Activated T-helper 17 cell treated with anti-CD3 and anti-CD28 coated beads, Interleukin-2, amount 50 U/mL, for 72 hours (primary cell): ENCODE results near the gene FMN1. TPM values are rescaled to one million over a fixed set of nuclear protein-coding genes. Genes with fewer than 3 reads are reported as not detected.
A peak's percentile ranks its signal among the peaks of the same experiment; 100 is the strongest.

Experiments
- ATAC-seq: fragments of 150-1000 bp; cut with Tn5 transposase; replicated peaks from 2 replicates; pipeline ENCODE4 v1.10.0; 2021; ENCODE audit warnings: mild to moderate bottlenecking, moderate library complexity
- H3K27ac Mint-ChIP-seq: one replicate; pipeline ENCODE4 v1.8.0; 2022; ENCODE audit warnings: mixed read lengths
- H3K27me3 Mint-ChIP-seq: one replicate; pipeline ENCODE4 v1.8.0; 2022; ENCODE audit warnings: mixed read lengths
- H3K36me3 Mint-ChIP-seq: one replicate; pipeline ENCODE4 v1.8.0; 2022; ENCODE audit warnings: low read depth, mild to moderate bottlenecking, mixed read lengths
- H3K4me1 Mint-ChIP-seq: one replicate; pipeline ENCODE4 v1.8.0; 2022; ENCODE audit warnings: mixed read lengths
- H3K4me3 Mint-ChIP-seq: one replicate; pipeline ENCODE4 v1.8.0; 2022; ENCODE audit warnings: mild to moderate bottlenecking, mixed read lengths
- H3K9me3 Mint-ChIP-seq: one replicate; pipeline ENCODE4 v1.8.0; 2022; ENCODE audit warnings: mixed read lengths
- total RNA-seq, 2 donors: library from RNA; stranded (reverse); gene quantifications; one replicate each; pipeline ENCODE4 v1.2.3, GENCODE V29; 2022

Gene FMN1
- total RNA-seq, 2 donors from 2014 or later: 1.0 to 2.0 TPM

DNA sequence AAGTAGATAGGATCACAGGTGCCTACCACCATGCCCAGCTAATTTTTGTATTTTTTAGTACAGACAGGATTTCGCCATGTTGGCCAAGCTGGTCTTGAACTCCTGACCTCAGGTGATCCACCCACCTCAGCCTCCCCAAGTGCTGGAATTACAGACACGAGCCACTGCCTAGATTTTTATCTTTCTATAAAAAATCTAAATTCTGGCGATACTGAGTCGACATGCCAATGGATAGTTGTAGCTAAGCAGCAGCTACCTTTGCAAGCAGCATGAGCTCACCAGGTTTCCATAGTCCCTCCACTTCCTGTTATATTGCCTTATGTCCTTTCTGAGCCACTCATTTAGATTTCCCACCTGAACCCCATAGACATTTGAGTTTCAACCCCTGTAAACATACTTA, 13.1 kb upstream of the FMN1 start:
- no peak for ATAC-seq
- H3K9me3 Mint-ChIP-seq: no peaks in the 10 kb centered on the region
- H3K4me3 Mint-ChIP-seq: no peak overlapping the region
- H3K27me3 Mint-ChIP-seq: no peaks in the 10 kb centered on the region
- H3K4me1 Mint-ChIP-seq: peaks cover 6% of the 10 kb centered on the region
- no peaks in the 10 kb centered on the region for H3K36me3 Mint-ChIP-seq
- H3K27ac Mint-ChIP-seq: no peak overlapping the region

DNA sequence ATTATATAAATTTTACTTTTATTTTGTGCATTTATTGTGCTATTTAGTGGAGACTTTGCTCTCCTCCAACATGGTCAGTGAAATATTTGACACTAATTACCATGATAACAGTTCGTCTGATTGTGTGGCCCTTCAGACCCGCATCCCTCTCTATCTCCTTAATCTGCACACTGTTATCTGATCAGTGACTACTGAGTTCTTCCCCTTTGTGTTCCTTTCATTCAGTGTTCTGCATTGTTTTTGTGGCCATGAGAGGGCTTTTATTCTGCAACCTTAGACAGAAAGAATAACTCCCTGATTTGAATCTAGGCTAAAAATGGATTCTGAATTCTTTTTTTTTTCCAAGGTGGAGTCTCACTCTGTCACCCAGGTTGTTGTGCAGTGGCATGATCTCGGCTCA, 11.9 kb upstream of the FMN1 start:
- H3K27ac Mint-ChIP-seq: no peak overlapping the region
- no peaks in the 10 kb centered on the region for H3K9me3 Mint-ChIP-seq
- no peak for ATAC-seq
- H3K4me3 Mint-ChIP-seq: no peak overlapping the region
- H3K36me3 Mint-ChIP-seq: no peaks in the 10 kb centered on the region
- no peaks in the 10 kb centered on the region for H3K27me3 Mint-ChIP-seq
- peaks cover 14% of the 10 kb centered on the region for H3K4me1 Mint-ChIP-seq

DNA sequence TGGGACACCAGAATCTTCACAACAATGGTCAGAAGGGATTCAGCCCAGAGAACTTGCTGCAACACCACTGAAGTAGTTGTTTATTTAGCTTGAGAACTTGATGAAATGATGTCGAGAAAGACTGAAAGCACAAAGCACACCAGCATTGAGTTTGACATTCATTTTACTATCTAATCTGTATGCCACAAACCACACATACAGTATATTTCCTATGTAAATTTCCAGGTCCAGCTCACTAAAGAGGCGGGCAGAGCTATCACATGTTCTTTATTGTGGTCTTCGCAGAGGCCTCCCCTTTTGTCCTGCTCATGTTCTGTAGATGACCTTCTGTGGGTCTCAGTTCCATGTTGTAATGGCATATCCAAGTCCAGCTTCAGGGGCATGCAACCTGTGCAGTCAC, 10.4 kb upstream of the FMN1 start:
- H3K9me3 Mint-ChIP-seq: no peaks in the 10 kb centered on the region
- no peak overlapping the region for H3K27ac Mint-ChIP-seq
- H3K36me3 Mint-ChIP-seq: no peaks in the 10 kb centered on the region
- no peak overlapping the region for H3K4me3 Mint-ChIP-seq
- no peaks in the 10 kb centered on the region for H3K27me3 Mint-ChIP-seq
- H3K4me1 Mint-ChIP-seq: peaks cover 27% of the 10 kb centered on the region
- no peak for ATAC-seq

DNA sequence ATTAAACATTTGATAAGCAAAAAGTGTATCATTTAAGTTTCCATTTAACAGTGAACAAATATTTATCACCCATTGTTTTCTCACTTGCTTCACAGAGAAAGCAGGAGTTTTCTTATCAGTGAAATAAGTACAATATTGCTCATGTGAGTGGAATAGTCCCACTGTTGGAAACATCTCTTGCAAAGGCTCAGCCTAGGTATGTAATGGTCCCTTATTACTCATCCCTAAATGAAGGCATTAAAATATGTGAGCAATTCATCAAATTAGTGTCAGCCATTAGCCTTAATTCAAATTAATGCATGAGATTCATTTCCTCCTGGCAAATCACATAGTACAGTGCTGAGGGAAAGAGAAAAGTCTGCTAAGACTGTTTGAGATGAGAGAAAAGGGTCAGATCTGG, 9.6 kb upstream of the FMN1 start:
- Mint-ChIP-seq H3K4me1 (peaks cover 22% of the 10 kb centered on the region), H3K9me3 (no peaks in the 10 kb centered on the region), H3K27ac (no peak overlapping the region), H3K27me3 (no peaks in the 10 kb centered on the region), H3K36me3 (no peaks in the 10 kb centered on the region), H3K4me3 (no peak overlapping the region)
- no peak for ATAC-seq

DNA sequence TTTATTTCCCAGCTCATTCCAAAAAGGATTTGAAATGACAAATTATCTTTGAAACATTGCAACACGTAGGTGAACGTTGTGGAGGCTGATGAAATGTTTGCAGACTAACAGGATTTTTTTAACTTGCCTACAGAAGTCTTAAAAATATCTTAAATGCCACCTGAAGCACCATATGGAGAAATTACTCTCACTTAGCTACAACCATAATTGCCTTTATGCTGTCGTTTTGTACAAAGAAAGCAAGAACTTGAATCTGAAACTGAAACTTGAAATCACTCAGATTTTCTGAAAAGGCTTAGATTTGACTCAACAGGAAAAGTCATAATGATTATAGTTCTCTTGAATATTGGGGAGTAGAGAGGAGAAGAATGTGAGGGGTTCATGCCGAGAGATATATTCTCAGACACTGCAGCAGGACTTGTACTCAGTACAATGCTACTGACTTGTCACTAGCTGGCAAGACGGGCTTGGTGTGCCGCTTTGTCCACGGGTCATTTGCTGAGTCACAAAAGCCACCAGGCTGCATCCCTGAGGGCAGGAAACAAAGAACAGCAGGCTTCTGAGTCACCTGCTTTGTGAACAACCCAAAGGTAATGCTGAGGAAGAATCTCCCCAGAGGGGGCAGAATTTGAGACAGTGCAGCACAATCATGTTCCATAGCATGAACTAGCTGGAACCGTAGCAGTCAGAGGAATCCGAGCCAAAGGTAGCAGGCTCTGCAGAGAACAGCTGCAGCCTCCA, 7.1 kb upstream of the FMN1 start:
- H3K4me3 Mint-ChIP-seq: peak overlapping the region; percentile 68

DNA sequence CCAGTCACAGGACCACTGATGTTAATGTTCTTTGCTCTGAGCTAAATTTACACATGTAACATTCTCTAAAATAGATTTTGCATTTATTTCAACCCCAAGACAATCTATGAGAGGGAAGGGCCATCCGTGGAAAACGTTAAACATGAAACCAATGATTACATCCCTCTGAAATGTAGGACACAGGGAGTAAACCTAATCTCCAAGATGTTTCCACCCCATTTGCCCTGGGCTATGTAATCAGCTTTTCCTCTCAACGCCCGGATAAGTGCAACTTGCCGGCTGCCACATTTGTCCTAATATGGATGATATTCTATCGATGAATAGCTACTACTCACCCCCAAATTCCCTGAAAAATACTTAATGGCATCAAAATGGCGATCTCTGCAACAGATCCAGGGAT, 6.4 kb upstream of the FMN1 start:
- Mint-ChIP-seq H3K9me3 (no peaks in the 10 kb centered on the region), H3K36me3 (no peaks in the 10 kb centered on the region), H3K4me1 (peaks cover 22% of the 10 kb centered on the region), H3K27me3 (no peaks in the 10 kb centered on the region), H3K4me3 (peak overlapping the region; percentile 68), H3K27ac (peak overlapping the region; percentile 58)
- no peak for ATAC-seq

More for the DNA sequence above, 7.1 kb upstream of the FMN1 start:
- no peaks in the 10 kb centered on the region for H3K36me3 Mint-ChIP-seq
- peaks cover 22% of the 10 kb centered on the region for H3K4me1 Mint-ChIP-seq
- ATAC-seq: peak; percentile 95
- peak overlapping the region; percentile 89 for H3K27ac Mint-ChIP-seq
- no peaks in the 10 kb centered on the region for H3K27me3 Mint-ChIP-seq
- H3K9me3 Mint-ChIP-seq: no peaks in the 10 kb centered on the region

DNA sequence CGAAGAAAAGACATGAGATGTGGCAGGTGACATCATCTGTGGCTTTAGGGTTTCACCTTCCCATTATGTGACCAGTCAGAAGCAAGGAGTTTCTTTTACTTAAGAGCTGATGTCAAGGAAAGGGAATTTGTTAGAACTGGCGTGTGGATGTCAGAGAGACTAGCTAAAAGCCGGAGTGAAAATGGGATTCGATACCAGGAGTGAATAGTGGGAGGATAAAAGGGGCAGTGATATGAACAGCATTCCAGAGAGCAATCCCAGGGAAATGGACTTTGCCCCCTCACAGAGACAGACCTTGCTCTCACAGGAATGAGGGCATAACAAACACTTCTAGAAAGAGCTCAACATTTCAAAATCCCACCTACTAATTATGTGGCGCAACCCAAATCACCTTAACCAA, 5.9 kb upstream of the FMN1 start:
- peaks cover 22% of the 10 kb centered on the region for H3K4me1 Mint-ChIP-seq
- no peaks in the 10 kb centered on the region for H3K36me3 Mint-ChIP-seq
- H3K4me3 Mint-ChIP-seq: peak overlapping the region; percentile 68

DNA sequence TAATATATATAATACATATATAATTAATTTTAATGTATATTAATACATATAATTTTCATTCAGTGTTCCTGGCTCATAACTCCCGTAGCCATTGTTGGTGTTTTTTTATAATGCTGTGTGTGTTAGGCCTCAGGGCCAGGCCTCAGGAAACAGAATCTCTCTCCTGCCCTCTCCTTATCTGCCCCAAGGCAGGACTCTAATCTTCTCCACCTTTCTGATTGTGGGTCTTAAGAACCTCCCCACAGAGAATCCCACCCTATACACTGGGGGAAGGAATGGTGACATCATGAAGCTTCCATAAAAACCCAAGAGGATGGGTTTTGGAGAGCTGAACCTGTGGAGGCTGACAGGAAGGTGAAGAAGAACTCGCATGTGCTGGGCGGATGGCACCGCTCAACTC, 4.0 kb upstream of the FMN1 start:
- no peak for ATAC-seq
- no peak overlapping the region for H3K27ac Mint-ChIP-seq
- H3K4me3 Mint-ChIP-seq: no peak overlapping the region
- no peaks in the 10 kb centered on the region for H3K9me3 Mint-ChIP-seq
- no peaks in the 10 kb centered on the region for H3K36me3 Mint-ChIP-seq
- H3K27me3 Mint-ChIP-seq: no peaks in the 10 kb centered on the region
- H3K4me1 Mint-ChIP-seq: peaks cover 22% of the 10 kb centered on the region

More for the DNA sequence above, 5.9 kb upstream of the FMN1 start:
- no peaks in the 10 kb centered on the region for H3K9me3 Mint-ChIP-seq
- H3K27me3 Mint-ChIP-seq: no peaks in the 10 kb centered on the region
- peak overlapping the region; percentile 58 for H3K27ac Mint-ChIP-seq
- no peak for ATAC-seq

DNA sequence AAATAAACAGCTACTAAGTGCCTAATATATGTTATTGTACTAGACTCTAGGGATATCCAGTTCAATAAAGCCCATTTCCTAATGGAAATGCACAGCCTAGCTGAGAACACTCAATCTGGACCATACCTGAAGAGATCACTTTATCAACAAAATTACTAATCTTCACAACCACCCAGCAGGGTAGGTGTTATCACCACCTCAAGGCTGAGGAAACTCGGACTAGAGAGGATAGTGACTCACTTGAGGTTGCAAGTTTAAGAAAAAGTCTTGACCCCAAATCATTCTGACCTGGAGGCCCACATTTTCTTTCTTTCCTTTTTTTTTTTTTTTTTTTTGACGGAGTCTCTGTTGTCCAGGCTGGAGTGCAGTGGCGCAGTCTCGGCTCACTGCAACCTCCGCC, 3.1 kb upstream of the FMN1 start:
- ATAC-seq: no peak

DNA sequence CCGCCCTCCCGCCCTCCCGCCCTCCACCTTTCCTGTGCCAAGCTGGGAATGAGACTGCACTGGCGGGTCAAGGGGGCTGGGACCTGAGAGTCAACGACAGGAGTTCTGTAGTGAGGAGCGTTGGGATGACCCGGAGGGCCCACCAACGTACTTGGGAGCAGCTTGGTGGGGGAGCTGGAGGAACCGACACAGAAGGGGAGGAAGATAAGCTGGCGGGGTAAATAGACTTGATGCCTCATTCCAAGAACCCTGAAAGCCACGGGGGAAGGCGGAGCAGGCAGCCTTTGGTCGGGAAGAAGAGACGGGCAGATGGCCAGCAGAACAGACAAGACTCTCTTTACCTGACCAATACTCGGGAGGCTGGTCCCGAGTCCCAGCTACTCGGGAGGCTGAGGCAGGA, 277 bp downstream of the FMN1 start:
- no peak for ATAC-seq
- Mint-ChIP-seq H3K4me3 (peak overlapping the region; percentile 74), H3K27me3 (peaks cover 8% of the 10 kb centered on the region), H3K4me1 (no peaks in the 10 kb centered on the region), H3K27ac (no peak overlapping the region), H3K36me3 (no peaks in the 10 kb centered on the region), H3K9me3 (no peaks in the 10 kb centered on the region)

More for the DNA sequence above, 3.1 kb upstream of the FMN1 start:
- Mint-ChIP-seq H3K27me3 (peaks cover 8% of the 10 kb centered on the region), H3K36me3 (no peaks in the 10 kb centered on the region), H3K4me1 (peaks cover 22% of the 10 kb centered on the region), H3K27ac (no peak overlapping the region), H3K9me3 (no peaks in the 10 kb centered on the region), H3K4me3 (no peak overlapping the region)

DNA sequence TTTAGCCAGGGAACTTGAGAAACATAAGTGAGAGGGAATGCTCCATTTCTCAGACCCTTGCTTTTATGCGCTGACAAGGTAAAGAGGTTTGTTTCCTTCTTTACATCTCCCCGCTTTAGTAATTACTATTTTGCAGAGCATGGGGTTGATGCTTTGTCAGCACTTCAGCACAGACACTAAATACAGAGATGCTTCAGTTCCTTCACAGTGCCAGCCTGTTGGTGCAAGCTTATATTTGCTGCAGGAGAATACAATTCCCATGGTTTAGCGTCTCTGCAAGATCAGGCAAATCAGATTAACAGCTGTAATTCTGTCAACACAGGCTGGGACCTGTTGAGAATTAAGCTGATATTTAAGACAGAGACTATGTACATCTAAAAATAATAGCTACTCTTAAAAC, 2.9 kb downstream of the FMN1 start:
- H3K27me3 Mint-ChIP-seq: peaks cover 8% of the 10 kb centered on the region
- H3K36me3 Mint-ChIP-seq: no peaks in the 10 kb centered on the region
- no peak overlapping the region for H3K27ac Mint-ChIP-seq
- H3K4me3 Mint-ChIP-seq: no peak overlapping the region
- no peaks in the 10 kb centered on the region for H3K4me1 Mint-ChIP-seq
- ATAC-seq: no peak
- no peaks in the 10 kb centered on the region for H3K9me3 Mint-ChIP-seq

DNA sequence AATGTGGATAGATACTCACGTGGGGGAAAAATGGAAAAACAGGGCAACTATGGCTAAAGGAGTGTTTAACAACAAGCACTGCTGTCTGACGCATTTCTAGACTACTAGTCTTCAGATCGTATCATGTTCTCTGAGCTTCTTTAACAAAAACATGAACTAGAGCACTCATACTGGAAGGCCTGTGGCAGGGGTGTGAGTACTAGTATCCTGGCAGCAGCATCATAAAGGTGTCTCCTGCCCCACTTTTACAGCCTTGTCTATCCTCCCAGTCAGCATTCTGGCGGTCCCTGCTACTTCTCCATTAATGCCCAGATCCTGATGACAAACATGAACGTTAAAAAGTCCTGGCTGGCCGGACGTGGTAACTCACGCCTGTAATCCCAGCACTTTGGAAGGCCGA, 4.0 kb downstream of the FMN1 start:
- Mint-ChIP-seq H3K4me1 (no peaks in the 10 kb centered on the region), H3K27ac (peak overlapping the region; percentile 12), H3K27me3 (peaks cover 8% of the 10 kb centered on the region), H3K36me3 (no peaks in the 10 kb centered on the region), H3K4me3 (peak overlapping the region; percentile 12), H3K9me3 (no peaks in the 10 kb centered on the region)
- peak; percentile 80 for ATAC-seq

DNA sequence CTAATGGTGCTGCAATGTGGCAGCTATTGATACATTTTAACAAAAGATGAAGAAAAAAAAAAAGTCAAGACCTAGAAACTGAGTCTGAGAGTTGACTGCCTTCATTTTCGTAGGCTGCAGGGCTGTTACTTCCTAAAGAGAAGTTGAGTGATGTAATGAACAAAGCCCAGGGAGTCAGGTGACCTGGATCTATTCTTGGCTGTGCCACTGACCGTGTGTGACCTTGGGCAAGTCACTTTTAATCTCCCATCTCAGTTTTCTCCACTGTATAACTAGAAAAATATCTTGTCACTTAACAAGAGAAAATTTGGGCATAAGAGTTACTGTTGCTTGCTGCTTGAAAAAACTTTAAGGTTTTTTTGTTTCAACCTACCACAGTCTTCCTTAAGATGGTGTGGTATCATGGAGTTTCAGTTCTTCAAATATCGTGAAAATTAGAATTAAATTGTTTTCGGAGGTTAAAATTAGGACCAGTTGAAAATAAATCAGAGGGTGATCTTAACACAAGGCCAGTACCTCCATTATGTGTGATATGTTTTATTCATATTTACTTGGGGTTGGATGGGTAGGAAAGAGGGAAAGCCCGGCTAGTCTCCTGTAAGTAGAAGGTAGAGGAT, 5.8 kb downstream of the FMN1 start:
- no peak overlapping the region for H3K4me3 Mint-ChIP-seq
- ATAC-seq: no peak
- H3K36me3 Mint-ChIP-seq: no peaks in the 10 kb centered on the region
- no peaks in the 10 kb centered on the region for H3K4me1 Mint-ChIP-seq
- H3K27ac Mint-ChIP-seq: no peak overlapping the region
- peaks cover 8% of the 10 kb centered on the region for H3K27me3 Mint-ChIP-seq
- no peaks in the 10 kb centered on the region for H3K9me3 Mint-ChIP-seq

DNA sequence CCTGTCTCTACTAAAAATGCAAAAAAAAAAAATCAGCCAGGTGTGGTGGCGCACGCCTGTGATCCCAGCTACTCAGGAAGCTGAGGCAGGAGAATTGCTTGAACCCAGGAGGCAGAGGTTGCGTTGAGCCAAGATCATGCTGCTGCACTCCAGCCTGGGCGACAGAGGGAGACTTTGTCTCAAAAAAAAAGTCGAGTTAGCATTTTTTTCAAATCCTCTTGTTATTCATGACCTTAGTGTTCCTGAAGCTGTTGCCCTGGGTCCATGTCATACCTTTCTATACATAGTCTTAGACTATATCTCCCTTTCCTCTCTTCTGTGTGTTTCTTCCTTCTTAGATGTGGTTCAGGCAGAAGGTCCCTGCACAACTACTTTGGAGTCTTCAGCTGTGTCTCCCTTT, 6.4 kb downstream of the FMN1 start:
- Mint-ChIP-seq H3K4me3 (no peak overlapping the region), H3K36me3 (no peaks in the 10 kb centered on the region), H3K27ac (no peak overlapping the region), H3K4me1 (no peaks in the 10 kb centered on the region), H3K27me3 (peaks cover 5% of the 10 kb centered on the region), H3K9me3 (no peaks in the 10 kb centered on the region)
- no peak for ATAC-seq

DNA sequence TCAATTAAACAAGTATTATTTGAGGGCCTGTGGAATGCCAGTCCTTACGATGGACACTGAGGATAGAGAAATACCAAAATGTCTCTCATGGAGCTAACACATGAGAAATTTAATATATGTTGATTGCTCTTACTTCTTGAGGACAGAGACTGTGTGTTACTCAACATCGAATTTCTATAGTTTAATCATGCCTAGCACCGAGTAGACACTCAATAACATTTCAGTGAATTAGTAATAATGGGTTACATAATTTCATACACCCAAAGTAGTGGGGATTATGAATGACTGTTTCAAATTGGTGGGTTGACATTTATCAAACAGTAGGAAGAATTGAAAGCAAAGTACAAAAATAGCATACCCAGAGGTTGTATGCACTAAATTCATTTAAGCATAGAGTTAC, 11.2 kb downstream of the FMN1 start:
- Mint-ChIP-seq H3K27ac (no peak overlapping the region), H3K9me3 (no peaks in the 10 kb centered on the region), H3K4me1 (no peaks in the 10 kb centered on the region), H3K4me3 (no peak overlapping the region), H3K27me3 (no peaks in the 10 kb centered on the region), H3K36me3 (no peaks in the 10 kb centered on the region)
- no peak for ATAC-seq
